ENCODE data around the gene DAPK3.
A peak's percentile ranks its signal among the peaks of the same experiment; 100 is the strongest.

Gene DAPK3

GRCh38 chr19:3983936-3984583 lies 13.2 kb upstream of the DAPK3 start:
- peak; percentile 75 for DNase-seq (ENCODE audit: low read depth)
- H3K4me3 ChIP-seq (ENCODE audit: low read depth, low read length): peak overlapping the region; percentile 98
- TF ChIP-seq CTCF (conservative IDR thresholded peaks at IDR 0.05; ENCODE audit: low read depth, low read length): no peak

- no peak for TF ChIP-seq CTCF (conservative IDR thresholded peaks at IDR 0.05; ENCODE audit: low read depth, low read length)
- no peak for DNase-seq (ENCODE audit: low read depth)
- H3K4me3 ChIP-seq (ENCODE audit: low read depth, low read length): peak overlapping the region; percentile 98
Measured at GRCh38 chr19:3983542-3983914, 12.6 kb upstream of the DAPK3 start.

GRCh38 chr19:3982701-3983541 lies 12.0 kb upstream of the DAPK3 start:
- peak overlapping the region; percentile 98 for H3K4me3 ChIP-seq (ENCODE audit: low read depth, low read length)
- DNase-seq (ENCODE audit: low read depth): peak; percentile 66
- TF ChIP-seq CTCF (conservative IDR thresholded peaks at IDR 0.05; ENCODE audit: low read depth, low read length): no peak

GRCh38 chr19:3981736-3982681 lies 11.1 kb upstream of the DAPK3 start:
- no peak for TF ChIP-seq CTCF (conservative IDR thresholded peaks at IDR 0.05; ENCODE audit: low read depth, low read length)
- H3K4me3 ChIP-seq (ENCODE audit: low read depth, low read length): no peak overlapping the region
- DNase-seq (ENCODE audit: low read depth): peak; percentile 8

GRCh38 chr19:3981373-3981735 lies 10.5 kb upstream of the DAPK3 start:
- no peak overlapping the region for H3K4me3 ChIP-seq (ENCODE audit: low read depth, low read length)
- TF ChIP-seq CTCF (conservative IDR thresholded peaks at IDR 0.05; ENCODE audit: low read depth, low read length): no peak
- no peak for DNase-seq (ENCODE audit: low read depth)

- no peak for TF ChIP-seq CTCF (conservative IDR thresholded peaks at IDR 0.05; ENCODE audit: low read depth, low read length)
- DNase-seq (ENCODE audit: low read depth): no peak
- H3K4me3 ChIP-seq (ENCODE audit: low read depth, low read length): no peak overlapping the region
Measured at GRCh38 chr19:3980353-3981251, 9.7 kb upstream of the DAPK3 start.

Data from choroid plexus epithelial cell (primary cell).